PC-3 (cell line): ENCODE measurements around the gene ZRANB3. TPM values are rescaled to one million over a fixed set of nuclear protein-coding genes. Genes with fewer than 3 reads are reported as not detected.

Experiments used
- ATAC-seq: fragments of 200-7000 bp; cut with Tn5 transposase; 2 replicates; pipeline ENCODE4 v1.9.1; 2020; ENCODE audit warnings: mild to moderate bottlenecking, moderate library complexity
- BruUV-seq: library from RNA; stranded (reverse); fragments of 400-500 nt; replicated peaks from 2 replicates; lab custom pipeline; 2021; lab: Mats Ljungman, UMichigan
- CTCF ChIA-PET: fragments of 300-600 bp; sonication (Branson Sonifier 250); formaldehyde crosslinking; loops from one replicate; lab custom pipeline; 2022; ENCODE audit warnings: antibody characterized with exemption; lab: Charles Lee
- POLR2A ChIA-PET: fragments of 300-600 bp; sonication (Branson Sonifier 250); formaldehyde crosslinking; loops from one replicate; lab custom pipeline; 2022; ENCODE audit warnings: antibody characterized with exemption; ENCODE audit not compliant: unreplicated experiment; lab: Charles Lee
- DNase-seq: peaks from one replicate; pipeline ENCODE4 v3.0.0-alpha.2; 2015
- H2AFZ ChIP-seq: fragments of 300-600 bp; sonication (generic); 2 replicates; pipeline ENCODE4 v1.6.0; 2016; ENCODE audit warnings: antibody characterized with exemption, low read length
- H3F3A ChIP-seq: fragments of 300-600 bp; sonication (generic); one replicate; pipeline ENCODE4 v1.6.0; 2017; ENCODE audit warnings: antibody characterized with exemption, low read length, control low read depth, mild to moderate bottlenecking; ENCODE audit not compliant: unreplicated experiment
- H3K27ac ChIP-seq: fragments of 300-600 bp; sonication (generic); 2 replicates; pipeline ENCODE4 v1.5.1; 2016; ENCODE audit warnings: mild to moderate bottlenecking, low read length
- H3K27me3 ChIP-seq: fragments of 300-600 bp; sonication (generic); 2 replicates; pipeline ENCODE4 v1.6.1; 2016; ENCODE audit warnings: low read length, mixed read lengths
- H3K36me3 ChIP-seq: fragments of 300-600 bp; sonication (generic); 2 replicates; pipeline ENCODE4 v1.6.1; 2016; ENCODE audit warnings: low read depth, mixed run types, low read length, mixed read lengths
- H3K4me1 ChIP-seq: fragments of 300-600 bp; sonication (generic); 2 replicates; pipeline ENCODE4 v1.5.1; 2016; ENCODE audit warnings: low read length; ENCODE audit not compliant: insufficient read depth
- H3K4me2 ChIP-seq: fragments of 300-600 bp; sonication (generic); 2 replicates; pipeline ENCODE4 v1.6.0; 2016; ENCODE audit warnings: low read length
- H3K4me3 ChIP-seq: fragments of 300-600 bp; sonication (generic); 2 replicates; pipeline ENCODE4 v1.5.1; 2016; ENCODE audit warnings: mild to moderate bottlenecking, low read length, mixed read lengths
- H3K79me2 ChIP-seq: fragments of 300-600 bp; sonication (generic); 2 replicates; pipeline ENCODE4 v1.6.1; 2017; ENCODE audit warnings: low read length, mixed read lengths
- H3K9ac ChIP-seq: fragments of 300-600 bp; sonication (generic); 2 replicates; pipeline ENCODE4 v1.6.0; 2016; ENCODE audit warnings: mild to moderate bottlenecking, low read length
- H3K9me2 ChIP-seq: fragments of 300-600 bp; sonication (generic); replicated peaks from 2 replicates; pipeline ENCODE4 v1.6.1; 2016; ENCODE audit warnings: mixed run types, low read length, mixed read lengths
- H3K9me3 ChIP-seq: fragments of 300-600 bp; sonication (generic); 2 replicates; pipeline ENCODE4 v1.6.1; 2016; ENCODE audit warnings: low read length, mixed read lengths
- H4K20me1 ChIP-seq: fragments of 300-600 bp; sonication (generic); 2 replicates; pipeline ENCODE4 v1.6.1; 2016; ENCODE audit warnings: low read length, mixed read lengths
- EZH2 ChIP-seq: fragments of 300-600 bp; sonication (generic); IDR thresholded peaks from one replicate; pipeline ENCODE4 v1.6.1; 2017; ENCODE audit warnings: antibody characterized with exemption, mild to moderate bottlenecking, low read length; ENCODE audit not compliant: unreplicated experiment
- EZH2phosphoT487 ChIP-seq: fragments of 300-600 bp; sonication (generic); IDR thresholded peaks from 2 replicates; pipeline ENCODE4 v1.6.1; 2018; ENCODE audit warnings: mild to moderate bottlenecking, antibody characterized with exemption, low read length, borderline replicate concordance
- intact Hi-C: fragments of 100-400 bp; cut with micrococcal nuclease; formaldehyde crosslinking; loops from 2 replicates; pipeline ENCODE4 v1.9.0; 2023
- total RNA-seq: library from RNA; depleted of rRNA; stranded (reverse); fragments of >200 nt; gene quantifications from 2 replicates; pipeline ENCODE4 v1.2.3, GENCODE V29; 2014
- TF ChIP-seq, protein P1 (sequence below): fragments of 300-600 bp; sonication (generic); conservative IDR thresholded peaks from 2 replicates; pipeline ENCODE4 v1.5.1; 2017; ENCODE audit warnings: antibody characterized with exemption, low read depth, mild to moderate bottlenecking, low read length

ZRANB3 gene
- total RNA-seq, 1 experiment from 2014 or later: 8.6 TPM

DNA sequence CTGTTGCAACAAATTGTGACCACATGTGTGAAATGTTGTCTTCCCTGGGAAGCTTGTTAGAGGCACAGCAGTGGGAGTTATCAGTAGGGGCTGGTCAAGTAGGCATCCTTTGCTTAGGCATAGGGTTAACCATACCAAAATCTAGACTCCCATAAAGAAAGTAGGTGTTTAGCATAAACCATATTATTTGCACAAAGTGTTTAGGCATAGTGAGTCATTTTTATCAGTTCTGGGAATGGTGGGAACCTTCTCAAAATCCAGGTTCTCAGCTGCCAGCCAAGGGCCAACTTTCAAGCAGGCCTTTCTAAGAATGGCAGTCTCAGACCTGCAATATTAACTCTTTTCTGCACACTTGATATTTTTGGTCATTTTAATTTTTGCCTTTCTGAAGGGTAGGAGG is 390.4 kb downstream of the ZRANB3 start:
- H3K36me3 ChIP-seq: peaks cover 44% of the 10 kb centered on the region

DNA sequence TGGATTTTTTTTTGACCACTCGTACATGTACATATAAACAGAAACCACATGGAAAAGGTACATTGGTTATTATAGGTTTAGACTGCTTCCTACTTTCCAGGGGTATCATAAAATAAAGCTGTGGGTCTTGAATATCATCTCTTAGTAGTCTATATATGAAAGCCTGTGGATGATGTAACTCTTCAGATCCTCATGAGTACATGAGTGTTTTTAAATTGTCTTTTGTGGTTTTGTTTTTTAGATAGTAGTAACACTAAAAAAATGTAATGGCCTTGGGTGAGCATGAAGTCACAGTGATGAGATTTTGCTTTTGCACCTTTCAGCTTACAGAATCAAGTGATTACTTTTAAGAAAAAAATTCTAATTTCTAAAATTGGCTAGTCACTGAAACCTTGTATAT is 398.7 kb downstream of the ZRANB3 start:
- ATAC-seq (no peak), DNase-seq (no peak)
- 0 out of 2 replicates have a peak, but pooled peaks cover 3% of the 10 kb centered on the region for H4K20me1 ChIP-seq
- ChIA-PET POLR2A (no interaction called here), CTCF (no interaction called here)
- TF ChIP-seq, protein P1, sequence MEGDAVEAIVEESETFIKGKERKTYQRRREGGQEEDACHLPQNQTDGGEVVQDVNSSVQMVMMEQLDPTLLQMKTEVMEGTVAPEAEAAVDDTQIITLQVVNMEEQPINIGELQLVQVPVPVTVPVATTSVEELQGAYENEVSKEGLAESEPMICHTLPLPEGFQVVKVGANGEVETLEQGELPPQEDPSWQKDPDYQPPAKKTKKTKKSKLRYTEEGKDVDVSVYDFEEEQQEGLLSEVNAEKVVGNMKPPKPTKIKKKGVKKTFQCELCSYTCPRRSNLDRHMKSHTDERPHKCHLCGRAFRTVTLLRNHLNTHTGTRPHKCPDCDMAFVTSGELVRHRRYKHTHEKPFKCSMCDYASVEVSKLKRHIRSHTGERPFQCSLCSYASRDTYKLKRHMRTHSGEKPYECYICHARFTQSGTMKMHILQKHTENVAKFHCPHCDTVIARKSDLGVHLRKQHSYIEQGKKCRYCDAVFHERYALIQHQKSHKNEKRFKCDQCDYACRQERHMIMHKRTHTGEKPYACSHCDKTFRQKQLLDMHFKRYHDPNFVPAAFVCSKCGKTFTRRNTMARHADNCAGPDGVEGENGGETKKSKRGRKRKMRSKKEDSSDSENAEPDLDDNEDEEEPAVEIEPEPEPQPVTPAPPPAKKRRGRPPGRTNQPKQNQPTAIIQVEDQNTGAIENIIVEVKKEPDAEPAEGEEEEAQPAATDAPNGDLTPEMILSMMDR: no peak
- TF ChIP-seq EZH2: no peak
- no peak for TF ChIP-seq EZH2phosphoT487
- no peaks in the 10 kb centered on the region for H3K79me2 ChIP-seq
- no peaks in the 10 kb centered on the region for H3K9me3 ChIP-seq
- H3K4me2 ChIP-seq: no peak overlapping the region
- H3K27me3 ChIP-seq: no peaks in the 10 kb centered on the region
- peaks cover 66% of the 10 kb centered on the region for H3K36me3 ChIP-seq
- H3K9ac ChIP-seq: no peak overlapping the region
- no peak overlapping the region for H3K4me3 ChIP-seq
- intact Hi-C loops: no loop called here
- H3K9me2 ChIP-seq: no peaks in the 10 kb centered on the region
- H3F3A ChIP-seq: no peaks in the 10 kb centered on the region
- no peak overlapping the region for H2AFZ ChIP-seq
- BruUV-seq: no TSS peak
- H3K27ac ChIP-seq: no peak overlapping the region
- no peaks in the 10 kb centered on the region for H3K4me1 ChIP-seq

More for the DNA sequence above, 390.4 kb downstream of the ZRANB3 start:
- H4K20me1 ChIP-seq: 0 out of 2 replicates have a peak, but pooled peaks cover 4% of the 10 kb centered on the region
- ChIA-PET CTCF (no interaction called here), POLR2A (no interaction called here)
- no peaks in the 10 kb centered on the region for H3K9me3 ChIP-seq
- peak; percentile 61 for DNase-seq
- peaks cover 23% of the 10 kb centered on the region for H3K4me1 ChIP-seq
- H3K4me2 ChIP-seq: peak overlapping the region; percentile 22; the same call in 1 of the 2 replicates
- intact Hi-C loops: no loop called here
- no peaks in the 10 kb centered on the region for H3K9me2 ChIP-seq
- H3K27ac ChIP-seq: peak overlapping the region; percentile 48
- no TSS peak for BruUV-seq
- no peak overlapping the region for H3K4me3 ChIP-seq
- H3K27me3 ChIP-seq: no peaks in the 10 kb centered on the region
- H3K9ac ChIP-seq: 0 out of 2 replicates have a peak overlapping the region, but pooled peaks have one; percentile 10
- peak; percentile 80 for ATAC-seq
- H2AFZ ChIP-seq: no peak overlapping the region
- H3K79me2 ChIP-seq: peaks cover 7% of the 10 kb centered on the region; the same call in 1 of the 2 replicates
- TF ChIP-seq EZH2: no peak
- H3F3A ChIP-seq: no peaks in the 10 kb centered on the region

DNA sequence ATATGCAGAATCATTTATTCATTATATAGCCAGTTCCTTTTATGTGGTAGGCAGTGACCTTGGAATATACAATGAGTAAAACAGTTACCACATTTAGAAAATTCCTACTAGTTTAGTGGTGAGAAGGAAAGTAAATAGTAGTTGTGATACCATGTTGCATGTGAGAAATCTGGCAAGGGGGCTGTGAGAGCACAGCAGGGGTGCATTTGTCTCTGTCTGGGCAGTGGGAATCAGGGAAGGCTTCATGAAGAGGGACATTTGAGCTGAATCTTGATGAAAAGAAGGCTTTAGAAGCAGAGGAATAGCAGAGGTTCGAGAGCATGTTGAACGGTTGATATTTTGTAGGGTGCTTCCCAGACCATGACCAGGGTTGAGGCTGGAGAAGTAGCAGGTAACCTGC is 400.3 kb downstream of the ZRANB3 start:
- H2AFZ ChIP-seq: no peak overlapping the region
- H3K9ac ChIP-seq: no peak overlapping the region
- no peak overlapping the region for H3K27ac ChIP-seq
- DNase-seq (no peak), ATAC-seq (no peak)
- H3K36me3 ChIP-seq: peaks cover 63% of the 10 kb centered on the region
- BruUV-seq: no TSS peak
- no peaks in the 10 kb centered on the region for H3K9me2 ChIP-seq
- H3K4me1 ChIP-seq: peaks cover 2% of the 10 kb centered on the region; the same call in 1 of the 2 replicates
- ChIA-PET CTCF (no interaction called here), POLR2A (no interaction called here)
- H3K4me3 ChIP-seq: no peak overlapping the region
- H3F3A ChIP-seq: no peaks in the 10 kb centered on the region
- H3K9me3 ChIP-seq: no peaks in the 10 kb centered on the region
- intact Hi-C loops: no loop called here
- H3K27me3 ChIP-seq: no peaks in the 10 kb centered on the region
- H3K79me2 ChIP-seq: no peaks in the 10 kb centered on the region
- no peak for TF ChIP-seq EZH2
- no peak for TF ChIP-seq EZH2phosphoT487
- TF ChIP-seq, protein P1: no peak
- H3K4me2 ChIP-seq: no peak overlapping the region
- H4K20me1 ChIP-seq: 0 out of 2 replicates have a peak, but pooled peaks cover 3% of the 10 kb centered on the region
